ENCODE measurements around the gene ARHGEF25.

DNA sequence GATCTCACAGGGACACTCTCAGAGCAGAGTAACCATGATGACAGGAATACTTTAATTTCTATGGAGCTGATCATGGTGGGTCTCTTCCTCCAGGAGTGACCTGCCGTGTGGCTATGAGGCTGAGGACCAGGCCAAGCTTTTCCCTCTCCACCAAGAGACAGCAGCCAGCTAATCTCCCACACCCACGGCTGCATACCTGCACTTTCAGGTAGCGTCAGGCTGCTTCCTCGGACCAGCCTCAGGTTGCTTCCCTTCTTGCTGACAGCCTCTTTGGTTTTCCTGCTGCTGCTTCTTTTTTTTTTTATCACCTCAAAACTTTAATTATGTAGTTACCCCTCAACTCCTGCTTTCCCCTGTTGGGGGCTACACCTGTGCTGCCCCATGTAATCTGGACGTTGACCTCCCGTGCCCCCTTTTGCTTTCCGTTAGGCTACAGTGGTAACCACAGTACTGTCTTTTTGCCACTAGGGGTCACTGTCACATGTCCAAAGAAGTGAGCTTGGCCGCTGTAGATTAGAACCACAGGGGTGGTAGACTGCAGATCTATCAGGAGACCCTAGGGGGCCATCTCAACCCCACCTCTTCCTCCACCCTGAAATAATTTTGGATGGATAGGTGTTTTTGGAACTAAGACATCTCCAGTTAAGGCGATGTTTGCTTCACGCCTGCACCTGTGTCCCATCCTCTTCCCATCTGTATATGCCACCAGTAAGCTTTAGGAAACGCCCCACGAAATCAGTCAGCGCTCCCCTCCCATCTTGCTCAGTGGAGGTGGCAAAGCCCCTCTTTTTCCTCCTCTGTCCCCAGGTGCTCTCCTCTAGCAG lies 28.0 kb upstream of the ARHGEF25 start:
- TF ChIP-seq POLR2AphosphoS5 (IDR thresholded peaks at IDR 0.05; ENCODE audit: borderline replicate concordance, low read depth, low read length): no peak
- TF ChIP-seq EZH2 (IDR thresholded peaks at IDR 0.05): no peak
- TF ChIP-seq FOXP2 (optimal IDR thresholded peaks at IDR 0.05; ENCODE audit: control extremely low read depth, extremely low read length, insufficient read depth): no peak
